Neural progenitor cell (in vitro differentiated cells): Measurements from ENCODE around the gene SLC4A9. TPM values are rescaled to one million over a fixed set of nuclear protein-coding genes. Genes with fewer than 3 reads are reported as not detected.

Experiments
- DNase-seq: peaks from one replicate; pipeline ENCODE4 v3.0.0-alpha.2; 2016; ENCODE audit warnings: low spot score
- H2AFZ ChIP-seq: fragments of 200-600 bp; sonication (generic); replicated peaks from 2 replicates; pipeline ENCODE4 v1.6.1; 2016; ENCODE audit warnings: antibody characterized with exemption
- H3F3A ChIP-seq: fragments of 200-600 bp; sonication (generic); 2 replicates; pipeline ENCODE4 v1.6.1; 2016; ENCODE audit warnings: antibody characterized with exemption, low read depth
- H3K27ac ChIP-seq: fragments of 200-600 bp; sonication (generic); 2 replicates; pipeline ENCODE4 v1.5.1; 2016; ENCODE audit warnings: mild to moderate bottlenecking
- H3K27me3 ChIP-seq: fragments of 200-600 bp; sonication (generic); 2 replicates; pipeline ENCODE4 v1.6.1; 2016; ENCODE audit warnings: mild to moderate bottlenecking, moderate library complexity
- H3K36me3 ChIP-seq: fragments of 200-600 bp; sonication (generic); 2 replicates; pipeline ENCODE4 v1.5.1; 2016
- H3K4me1 ChIP-seq: fragments of 200-600 bp; sonication (generic); 2 replicates; pipeline ENCODE4 v1.6.1; 2016; ENCODE audit warnings: mixed run types
- H3K4me2 ChIP-seq: fragments of 200-600 bp; sonication (generic); 2 replicates; pipeline ENCODE4 v1.6.1; 2016
- H3K4me3 ChIP-seq: fragments of 200-600 bp; sonication (generic); 2 replicates; pipeline ENCODE4 v1.5.1; 2016
- H3K79me2 ChIP-seq: fragments of 200-600 bp; sonication (generic); 2 replicates; pipeline ENCODE4 v1.6.1; 2016; ENCODE audit warnings: low read depth
- H3K9ac ChIP-seq: fragments of 200-600 bp; sonication (generic); 2 replicates; pipeline ENCODE4 v1.6.1; 2016
- H3K9me3 ChIP-seq: fragments of 200-600 bp; sonication (generic); 2 replicates; pipeline ENCODE4 v1.5.1; 2016; ENCODE audit warnings: low read depth
- H4K20me1 ChIP-seq: fragments of 200-600 bp; sonication (generic); 2 replicates; pipeline ENCODE4 v1.6.1; 2016; ENCODE audit warnings: low read depth
- H3K27ac Mint-ChIP-seq: 3 replicates; pipeline ENCODE4 v1.8.0; 2021; ENCODE audit warnings: mixed read lengths
- H3K27me3 Mint-ChIP-seq: 2 replicates; pipeline ENCODE4 v1.8.0; 2022; ENCODE audit warnings: low read depth, mild to moderate bottlenecking, inconsistent platforms, moderate library complexity, mixed read lengths; ENCODE audit not compliant: insufficient read depth
- H3K36me3 Mint-ChIP-seq: 3 replicates; pipeline ENCODE4 v1.8.0; 2021; ENCODE audit warnings: mixed read lengths
- H3K4me1 Mint-ChIP-seq: 3 replicates; pipeline ENCODE4 v1.8.0; 2021; ENCODE audit warnings: mixed read lengths
- H3K4me3 Mint-ChIP-seq: 3 replicates; pipeline ENCODE4 v1.8.0; 2021; ENCODE audit warnings: mild to moderate bottlenecking, moderate library complexity, mixed read lengths
- H3K9me3 Mint-ChIP-seq: 3 replicates; pipeline ENCODE4 v1.8.0; 2020; ENCODE audit warnings: mixed read lengths
- CTCF ChIP-seq: fragments of 200-600 bp; sonication (generic); IDR thresholded peaks from 2 replicates; pipeline ENCODE4 v1.5.1; 2017; ENCODE audit warnings: antibody characterized with exemption, mild to moderate bottlenecking
- EZH2 ChIP-seq: fragments of 200-600 bp; sonication (generic); IDR thresholded peaks from 2 replicates; pipeline ENCODE4 v1.6.1; 2017; ENCODE audit warnings: antibody characterized with exemption, mild to moderate bottlenecking, moderate library complexity
- EZH2phosphoT487 ChIP-seq: fragments of 200-600 bp; sonication (generic); IDR thresholded peaks from 2 replicates; pipeline ENCODE4 v1.6.1; 2017; ENCODE audit warnings: antibody characterized with exemption
- total RNA-seq: library from RNA; depleted of rRNA; stranded (reverse); fragments of >200 nt; gene quantifications from 2 replicates; pipeline ENCODE4 v1.2.3, GENCODE V29; 2015; ENCODE audit warnings: low replicate concordance

SLC4A9 gene
- total RNA-seq: not detected in 2 replicates

GRCh38 chr5:140360101-140360500, at the start of gene SLC4A9:
Gene SLC4A9 (plus strand): TSS chr5:140360194. CDS start chr5:140360237, 43 bp downstream.
- Histone ChIP-seq H3K79me2 (no peaks in the 10 kb centered on the region), H4K20me1 (no peaks in the 10 kb centered on the region), H3K27me3 (peaks cover 9% of the 10 kb centered on the region), H2AFZ (no peak within 1 kb of the TSS), H3K9me3 (no peaks in the 10 kb centered on the region), H3K4me3 (no peak within 1 kb of the TSS), H3K36me3 (no peaks in the 10 kb centered on the region), H3F3A (peaks cover 11% of the 10 kb centered on the region), H3K9ac (no peak within 1 kb of the TSS), H3K4me2 (no peak within 1 kb of the TSS), H3K27ac (no peak within 1 kb of the TSS), H3K4me1 (peaks cover 16% of the 10 kb centered on the region)
- Mint-ChIP-seq H3K9me3 (no peaks in the 10 kb centered on the region), H3K36me3 (no peaks in the 10 kb centered on the region), H3K27me3 (peaks cover 2% of the 10 kb centered on the region), H3K4me3 (no peak within 1 kb of the TSS), H3K27ac (no peak within 1 kb of the TSS), H3K4me1 (peaks cover 10% of the 10 kb centered on the region)
- DNase-seq: no peak
- no peak for TF ChIP-seq EZH2phosphoT487
- TF ChIP-seq EZH2: no peak
- no peak for TF ChIP-seq CTCF

DNA sequence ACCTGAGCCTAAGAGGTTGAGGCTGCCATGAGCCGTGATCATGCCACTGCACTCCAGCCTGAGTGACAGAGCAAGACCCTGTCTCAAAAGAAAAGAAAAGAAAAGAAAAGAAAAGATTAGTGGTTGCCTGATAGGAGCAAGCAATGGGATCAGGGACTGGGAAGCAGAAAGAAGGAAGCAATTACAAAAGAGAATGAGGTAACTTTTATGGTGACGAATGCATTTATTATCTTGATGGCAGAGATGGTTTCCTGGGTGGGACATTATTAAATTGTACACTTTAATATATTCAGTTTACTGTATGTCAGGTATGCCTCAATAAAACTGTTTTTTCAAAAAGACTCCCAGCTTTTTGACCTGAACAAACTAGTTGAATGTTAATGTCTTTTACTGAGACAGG, 49.6 kb upstream of the SLC4A9 start:
- H3K9me3 Mint-ChIP-seq: no peaks in the 10 kb centered on the region
- H3K9me3 ChIP-seq: no peaks in the 10 kb centered on the region
- H3K79me2 ChIP-seq: no peaks in the 10 kb centered on the region
- no peak overlapping the region for H3K4me3 Mint-ChIP-seq
- H3K4me2 ChIP-seq: no peak overlapping the region
- H3K27me3 ChIP-seq: no peaks in the 10 kb centered on the region
- peaks cover 18% of the 10 kb centered on the region for H3K4me1 Mint-ChIP-seq
- no peak for DNase-seq
- peaks cover 2% of the 10 kb centered on the region for H3K27me3 Mint-ChIP-seq
- no peak for TF ChIP-seq EZH2
- TF ChIP-seq EZH2phosphoT487: no peak
- no peak for TF ChIP-seq CTCF
- no peak overlapping the region for H3K27ac ChIP-seq
- no peaks in the 10 kb centered on the region for H3K4me1 ChIP-seq
- H2AFZ ChIP-seq: no peak overlapping the region
- no peaks in the 10 kb centered on the region for H3K36me3 Mint-ChIP-seq
- no peak overlapping the region for H3K27ac Mint-ChIP-seq
- H3F3A ChIP-seq: no peaks in the 10 kb centered on the region
- no peak overlapping the region for H3K9ac ChIP-seq
- no peak overlapping the region for H3K4me3 ChIP-seq
- no peaks in the 10 kb centered on the region for H3K36me3 ChIP-seq
- H4K20me1 ChIP-seq: no peaks in the 10 kb centered on the region

GRCh38 chr5:140311011-140311467, 49.0 kb upstream of the SLC4A9 start:
- no peaks in the 10 kb centered on the region for H3K9me3 Mint-ChIP-seq
- Histone ChIP-seq H4K20me1 (no peaks in the 10 kb centered on the region), H3F3A (no peaks in the 10 kb centered on the region), H3K9me3 (no peaks in the 10 kb centered on the region), H3K4me3 (no peak overlapping the region), H3K27ac (no peak overlapping the region), H3K36me3 (no peaks in the 10 kb centered on the region), H3K9ac (no peak overlapping the region), H3K4me1 (no peaks in the 10 kb centered on the region), H3K27me3 (no peaks in the 10 kb centered on the region), H3K4me2 (no peak overlapping the region), H3K79me2 (no peaks in the 10 kb centered on the region), H2AFZ (no peak overlapping the region)
- H3K36me3 Mint-ChIP-seq: no peaks in the 10 kb centered on the region
- H3K4me3 Mint-ChIP-seq: no peak overlapping the region
- TF ChIP-seq EZH2: no peak
- TF ChIP-seq CTCF: no peak
- TF ChIP-seq EZH2phosphoT487: no peak
- peaks cover 2% of the 10 kb centered on the region for H3K27me3 Mint-ChIP-seq
- H3K4me1 Mint-ChIP-seq: peaks cover 18% of the 10 kb centered on the region
- H3K27ac Mint-ChIP-seq: no peak overlapping the region
- no peak for DNase-seq
